ENCODE results near the gene CDIPT. TPM values are rescaled to one million over a fixed set of nuclear protein-coding genes. Genes with fewer than 3 reads are reported as not detected.
A peak's percentile ranks its signal among the peaks of the same experiment; 100 is the strongest.
"Not testable (repeated sequence)": the region's sequence is repeated elsewhere in the genome, so short reads cannot be mapped to it uniquely, and the experiment has no call there.

CDIPT gene, protein sequence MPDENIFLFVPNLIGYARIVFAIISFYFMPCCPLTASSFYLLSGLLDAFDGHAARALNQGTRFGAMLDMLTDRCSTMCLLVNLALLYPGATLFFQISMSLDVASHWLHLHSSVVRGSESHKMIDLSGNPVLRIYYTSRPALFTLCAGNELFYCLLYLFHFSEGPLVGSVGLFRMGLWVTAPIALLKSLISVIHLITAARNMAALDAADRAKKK
- 69.1 and 114 TPM in 2 replicates for total RNA-seq

DNA sequence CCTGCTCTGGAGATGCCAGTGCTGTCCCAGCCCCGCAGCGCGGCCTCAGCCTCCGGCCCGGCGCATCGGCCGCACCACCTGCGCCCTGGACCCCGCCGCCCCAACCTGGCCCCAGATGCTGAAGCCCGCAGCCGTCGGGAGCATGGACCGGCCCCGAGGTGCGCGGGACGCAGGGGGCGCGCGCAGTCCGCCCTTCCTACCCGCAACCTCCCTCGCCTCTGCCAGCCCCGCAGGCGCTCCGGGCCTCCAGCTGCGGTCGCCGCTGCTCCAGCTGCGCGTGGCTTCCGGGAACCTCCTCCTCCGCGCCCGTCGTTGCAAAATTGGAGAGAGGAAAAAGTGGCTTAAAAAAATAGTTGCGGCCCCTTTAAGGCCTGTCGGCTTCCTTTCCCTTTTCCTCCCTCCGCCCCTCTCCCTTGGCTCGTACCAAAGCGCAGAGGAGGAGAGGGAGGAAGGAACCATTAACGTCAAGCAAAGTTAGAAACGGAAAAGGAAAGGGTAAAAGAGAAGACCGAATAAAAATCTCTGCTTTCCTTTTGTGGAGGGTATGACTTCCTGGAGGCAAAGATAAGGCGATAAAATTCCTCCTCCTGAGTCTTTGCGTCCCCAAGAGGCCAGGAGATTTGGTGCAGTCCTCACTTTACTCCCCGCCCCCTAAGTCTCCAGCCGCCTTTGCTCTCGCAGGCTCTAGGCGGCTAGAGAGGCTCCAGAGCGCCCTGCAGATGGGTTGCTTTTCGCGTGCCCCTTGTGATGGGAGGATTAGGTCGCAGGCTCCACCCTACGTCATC lies at the start of gene CDIPT:
Gene CDIPT, minus strand, starts transcription at position 343 of the 785 bp plus-strand sequence. CDS start 369 bp downstream, outside the sequence.
- peak; percentile 89 for DNase-seq (ENCODE audit: low read depth)

DNA sequence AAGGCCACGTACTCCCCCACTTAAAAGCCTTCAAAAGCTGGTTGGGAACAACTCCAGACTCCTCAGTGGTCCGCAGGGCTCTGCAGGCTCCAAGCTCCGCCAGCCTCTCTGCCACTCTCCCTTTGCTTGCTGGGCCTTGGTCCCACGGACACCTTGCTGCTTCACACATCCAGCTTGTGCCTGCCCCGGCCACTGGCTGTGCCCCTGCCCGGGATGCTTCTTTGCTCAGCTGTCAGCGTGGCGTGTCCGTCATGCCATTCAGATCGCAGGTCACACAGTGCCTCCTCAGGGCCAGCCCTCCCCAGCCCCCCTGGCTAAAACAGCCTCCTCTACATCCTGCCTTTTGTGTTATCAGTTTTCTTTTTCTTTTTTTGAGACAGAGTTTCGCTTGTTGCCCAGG lies 49.1 kb upstream of the CDIPT start:
- no peak for DNase-seq (ENCODE audit: low read depth)

DNA sequence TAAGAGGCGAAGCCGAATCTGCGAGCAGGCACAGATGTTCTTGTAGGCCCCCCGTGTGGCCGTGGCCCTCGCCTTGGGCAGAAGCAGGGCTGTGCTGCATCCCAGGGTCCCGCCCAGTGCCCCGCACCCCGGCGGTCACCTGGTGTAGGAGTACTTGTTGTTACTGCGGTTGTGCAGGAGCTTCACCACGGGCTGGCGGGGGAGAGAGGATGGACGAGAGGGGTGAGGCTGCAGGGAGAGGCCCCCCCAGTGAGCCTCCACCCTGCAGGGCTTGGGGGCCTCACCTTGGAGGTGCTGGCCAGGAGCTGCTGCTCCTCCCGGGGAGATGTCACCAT lies 48.6 kb upstream of the CDIPT start:
- no peak for DNase-seq (ENCODE audit: low read depth)

DNA sequence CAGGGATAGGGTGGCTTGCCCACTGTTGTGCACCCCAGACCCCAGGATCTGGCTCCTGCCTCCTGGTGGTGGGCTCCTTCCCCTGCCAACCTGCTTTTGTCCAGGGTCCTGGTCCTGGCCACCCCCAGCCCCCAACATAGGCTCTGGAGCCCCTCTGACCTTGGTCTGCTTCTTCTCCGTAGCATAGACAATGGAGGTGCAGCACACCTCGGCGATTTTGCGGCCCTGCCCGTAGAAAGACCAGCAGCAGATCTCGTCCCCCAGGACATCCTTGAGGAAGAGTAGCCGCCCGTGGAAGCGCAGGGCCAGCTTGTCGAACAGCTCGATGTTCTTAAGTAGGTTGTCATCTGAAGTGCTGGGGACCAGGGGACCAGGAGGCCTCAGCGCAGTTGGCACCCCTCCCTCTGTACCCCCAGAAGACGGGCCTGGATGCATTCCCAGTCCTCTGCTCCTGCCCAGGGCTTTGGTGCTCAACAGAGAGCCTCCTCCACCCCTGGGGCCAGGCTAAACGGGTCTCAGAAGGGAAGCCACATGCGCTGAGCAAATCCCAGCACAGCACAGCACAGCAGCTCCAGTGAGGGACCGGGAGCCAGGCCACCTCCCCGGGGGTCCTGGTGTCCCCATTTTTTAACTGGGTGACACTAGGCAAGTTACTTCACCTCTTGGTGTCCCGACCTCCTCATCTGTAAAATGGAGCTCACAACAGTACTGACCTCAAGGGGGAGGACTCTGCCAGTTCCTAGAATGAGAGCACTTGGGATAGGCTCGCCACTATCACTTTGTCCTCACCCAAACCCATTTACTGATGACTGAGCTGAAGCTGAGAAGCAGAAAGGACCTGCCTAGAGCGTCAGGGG lies 48.0 kb upstream of the CDIPT start:
- no peak for DNase-seq (ENCODE audit: low read depth)

DNA sequence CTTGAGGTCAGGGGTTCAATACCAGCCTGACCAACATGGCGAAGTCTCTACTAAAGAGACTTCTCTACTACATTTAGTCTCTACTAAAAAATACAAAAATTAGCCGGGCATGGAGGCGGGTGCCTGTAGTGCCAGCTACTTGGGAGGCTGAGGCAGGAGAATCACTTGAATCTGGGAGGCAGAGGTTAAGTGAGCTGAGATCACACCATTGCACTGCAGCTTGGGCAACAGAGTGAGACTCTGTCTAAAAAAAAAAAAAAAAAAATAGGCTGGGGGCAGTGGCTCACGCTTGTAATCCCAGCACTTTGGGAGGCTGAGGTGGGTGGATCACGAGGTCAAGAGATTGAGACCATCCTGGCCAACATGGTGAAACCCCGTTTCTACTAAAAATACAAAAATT lies 46.8 kb upstream of the CDIPT start:
- DNase-seq (ENCODE audit: low read depth): not testable (repeated sequence)

DNA sequence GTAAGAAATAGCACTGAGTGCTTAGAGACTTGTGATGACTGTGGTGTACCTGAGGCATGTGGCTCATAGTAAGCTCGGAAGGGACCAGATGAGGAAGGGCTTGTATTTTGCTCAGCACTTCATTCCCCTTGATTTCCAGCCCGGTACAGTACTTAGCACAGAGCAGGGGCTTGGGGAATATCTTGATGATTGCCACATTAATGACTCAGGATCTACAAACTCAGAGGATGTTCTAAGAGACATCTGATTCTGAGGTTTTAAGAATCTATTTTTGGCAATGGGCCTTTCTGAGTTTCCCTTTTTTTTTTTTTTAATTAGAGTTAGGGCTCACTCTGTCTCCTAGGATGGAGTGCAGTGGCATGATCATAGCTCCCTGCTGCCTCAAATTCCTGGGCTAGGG lies 46.4 kb upstream of the CDIPT start:
- no peak for DNase-seq (ENCODE audit: low read depth)

DNA sequence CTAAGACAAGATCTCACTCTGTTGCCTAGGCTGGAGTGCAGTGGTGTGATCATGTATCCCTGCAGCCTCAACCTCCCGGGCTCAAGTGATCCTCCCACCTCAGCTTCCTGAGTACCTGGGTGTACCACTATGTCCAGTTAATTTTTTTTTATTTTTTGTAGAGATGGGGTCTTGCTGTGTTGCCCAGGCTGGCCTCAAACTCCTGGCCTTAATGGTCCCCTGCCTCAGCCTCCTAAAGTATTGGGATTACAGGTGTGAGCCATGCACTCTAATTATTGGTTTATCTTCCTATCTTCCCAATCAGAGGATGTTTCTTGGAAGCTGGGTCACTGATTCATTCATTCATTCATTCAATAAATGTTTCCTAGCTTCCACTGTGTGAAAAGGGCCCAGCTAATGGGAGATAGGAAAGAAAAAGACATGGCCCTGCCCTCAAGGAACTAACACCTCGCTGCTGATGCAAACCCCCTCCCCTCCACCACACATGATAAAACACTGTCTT lies 45.7 kb upstream of the CDIPT start:
- DNase-seq (ENCODE audit: low read depth): no peak

DNA sequence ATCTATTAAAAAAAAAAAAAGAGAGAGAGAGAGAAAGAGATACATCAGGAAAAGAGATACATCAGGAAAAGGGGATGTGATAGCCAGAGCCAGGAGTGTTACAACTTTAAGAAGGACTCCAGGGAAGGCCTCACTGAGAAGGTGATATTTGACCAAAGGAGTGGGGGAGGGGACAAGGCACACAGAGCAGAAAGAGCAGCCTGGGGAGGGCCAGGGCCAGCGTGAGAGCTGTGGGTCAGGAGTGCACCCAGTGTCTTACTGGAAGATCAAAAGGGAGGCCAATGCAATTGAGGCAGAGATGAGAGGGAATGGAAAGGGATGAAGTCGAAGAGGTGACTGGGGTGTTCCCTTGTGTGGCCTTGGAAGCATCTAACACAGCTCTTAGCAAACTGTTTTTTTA lies 44.9 kb upstream of the CDIPT start:
- no peak for DNase-seq (ENCODE audit: low read depth)

DNA sequence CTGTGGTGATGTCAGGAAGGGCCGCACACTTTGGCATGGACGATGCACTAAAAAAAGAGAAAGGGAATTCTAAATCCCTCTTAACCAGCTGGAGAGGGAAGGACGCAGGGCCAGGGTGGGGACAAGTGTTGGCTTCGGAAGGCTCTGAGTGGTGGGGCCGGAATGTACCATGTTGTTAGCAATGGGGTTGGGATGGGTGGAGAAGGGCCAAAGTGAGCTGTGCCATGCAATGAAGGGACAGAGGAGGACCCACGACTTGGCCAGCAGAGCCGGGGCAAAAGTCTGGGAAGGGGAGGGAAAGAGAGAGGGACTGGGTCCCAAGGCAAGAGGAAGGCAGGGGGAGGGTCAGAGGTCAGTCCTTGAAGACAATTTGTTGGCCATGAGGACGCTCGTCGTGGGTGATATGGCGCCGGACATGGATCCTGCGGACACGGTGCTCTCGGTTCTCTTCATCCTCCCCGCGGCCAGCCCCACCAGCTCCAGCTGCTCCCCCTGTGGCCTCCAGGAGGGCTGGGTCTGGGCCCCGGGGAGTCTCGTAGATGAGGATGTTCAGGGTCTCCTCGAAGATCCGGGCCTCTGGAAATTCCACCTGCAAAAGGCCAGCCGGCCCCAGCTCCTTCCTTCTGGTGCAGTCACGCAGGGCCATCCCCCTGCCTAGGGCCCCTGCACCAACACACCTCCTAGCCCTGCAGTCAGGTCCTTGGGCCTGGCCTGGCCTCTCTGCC lies 43.7 kb upstream of the CDIPT start:
- DNase-seq (ENCODE audit: low read depth): no peak

DNA sequence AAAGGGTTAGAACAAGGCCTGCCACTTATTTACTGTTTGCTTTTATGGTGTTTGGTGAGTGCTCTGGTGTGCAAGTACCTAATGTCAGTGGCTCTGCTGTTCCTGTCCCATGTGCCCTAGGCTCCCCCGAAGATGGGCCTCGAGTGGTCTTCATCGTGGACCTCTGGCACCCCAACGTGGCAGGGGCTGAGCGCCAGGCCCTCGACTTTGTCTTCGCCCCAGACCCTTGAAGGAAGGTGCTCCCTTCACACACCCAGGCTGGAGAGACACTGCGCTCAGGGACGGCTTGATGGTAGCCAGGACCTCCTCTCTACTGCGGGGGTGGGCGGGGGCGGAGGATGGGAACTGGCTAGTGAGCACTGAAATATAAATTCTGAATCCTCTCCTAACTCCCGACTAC lies 42.6 kb upstream of the CDIPT start:
- DNase-seq (ENCODE audit: low read depth): no peak

DNA sequence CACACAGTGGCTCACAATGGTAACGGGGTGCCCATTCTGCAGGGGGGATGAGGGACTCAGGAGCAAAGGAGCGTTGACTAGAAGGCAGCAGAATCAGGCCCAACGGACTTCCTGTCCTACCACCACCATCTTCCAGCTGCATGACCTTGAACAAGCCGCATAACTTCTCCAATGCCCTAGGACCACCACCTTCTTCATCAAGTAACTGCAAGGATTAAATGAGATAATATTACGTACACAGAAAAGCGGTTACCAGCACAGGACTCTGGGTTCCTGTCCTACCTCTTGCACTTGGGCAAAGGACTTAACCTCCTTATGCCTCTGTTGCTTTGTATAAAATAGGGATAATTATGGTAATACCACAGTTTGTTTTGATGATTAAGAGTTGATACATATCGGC lies 41.9 kb upstream of the CDIPT start:
- no peak for DNase-seq (ENCODE audit: low read depth)

DNA sequence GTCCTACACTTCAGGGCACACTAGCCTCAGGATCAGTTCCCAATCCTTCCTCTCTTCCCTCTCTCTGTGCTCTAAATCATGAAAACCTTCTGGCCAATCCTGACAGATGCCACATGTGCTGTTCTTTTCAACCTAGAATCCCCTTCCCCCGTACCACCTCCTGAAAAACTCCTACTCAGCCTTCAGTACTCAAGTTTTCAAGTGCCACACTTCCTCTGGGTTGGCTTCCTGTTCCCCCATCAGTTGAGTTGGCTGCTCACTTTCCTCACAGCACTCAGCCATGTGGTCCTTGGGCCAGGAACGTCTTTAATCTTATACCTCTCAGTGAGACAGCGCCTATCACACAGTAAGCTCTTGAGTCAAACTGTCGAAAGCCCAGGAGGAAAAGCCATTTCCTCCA lies 40.6 kb upstream of the CDIPT start:
- DNase-seq (ENCODE audit: low read depth): no peak

DNA sequence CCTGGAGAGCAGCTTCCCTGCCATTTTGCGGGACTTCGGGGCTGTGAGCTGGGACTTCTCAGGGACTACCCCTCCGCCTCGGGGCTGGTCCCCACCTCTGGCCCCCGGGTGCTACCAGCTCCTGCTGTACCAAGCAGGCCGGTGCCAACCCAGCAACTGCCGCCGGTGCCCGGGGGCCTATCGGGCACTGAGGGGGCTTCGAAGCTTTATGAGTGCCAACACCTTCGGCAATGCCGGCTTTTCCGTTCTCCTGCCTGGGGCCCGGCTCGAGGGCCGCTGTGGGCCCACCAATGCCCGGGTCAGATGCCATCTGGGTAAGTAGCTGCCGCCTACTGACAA lies 38.5 kb upstream of the CDIPT start:
- no peak for DNase-seq (ENCODE audit: low read depth)

DNA sequence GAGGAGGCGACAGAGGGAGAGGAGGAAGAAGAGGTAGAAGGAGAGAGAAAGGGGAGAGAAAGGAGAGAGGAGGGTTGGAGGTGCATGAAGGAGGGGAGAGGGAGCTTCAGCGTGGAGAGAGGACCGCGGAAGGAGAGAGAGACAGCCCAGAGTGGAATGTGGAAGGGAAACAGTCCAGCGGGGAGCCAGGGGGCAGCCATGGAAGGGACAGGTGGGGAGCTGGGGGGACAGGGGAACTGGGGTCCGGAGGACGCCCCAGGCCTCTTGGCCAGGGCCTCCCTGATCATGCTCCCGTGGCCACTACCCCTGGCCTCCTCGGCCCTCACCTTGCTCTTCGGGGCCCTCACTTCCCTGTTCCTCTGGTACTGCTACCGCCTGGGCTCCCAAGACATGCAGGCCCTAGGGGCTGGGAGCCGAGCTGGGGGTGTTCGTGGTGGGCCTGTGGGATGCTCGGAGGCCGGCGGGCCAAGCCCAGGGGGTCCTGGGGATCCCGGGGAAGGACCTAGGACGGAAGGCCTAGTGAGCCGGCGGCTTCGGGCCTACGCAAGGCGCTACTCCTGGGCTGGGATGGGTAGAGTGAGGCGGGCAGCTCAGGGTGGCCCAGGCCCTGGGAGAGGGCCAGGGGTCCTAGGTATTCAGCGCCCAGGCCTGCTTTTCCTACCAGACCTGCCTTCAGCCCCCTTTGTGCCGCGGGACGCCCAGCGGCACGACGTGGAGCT lies 38.0 kb upstream of the CDIPT start:
- DNase-seq (ENCODE audit: low read depth): no peak

DNA sequence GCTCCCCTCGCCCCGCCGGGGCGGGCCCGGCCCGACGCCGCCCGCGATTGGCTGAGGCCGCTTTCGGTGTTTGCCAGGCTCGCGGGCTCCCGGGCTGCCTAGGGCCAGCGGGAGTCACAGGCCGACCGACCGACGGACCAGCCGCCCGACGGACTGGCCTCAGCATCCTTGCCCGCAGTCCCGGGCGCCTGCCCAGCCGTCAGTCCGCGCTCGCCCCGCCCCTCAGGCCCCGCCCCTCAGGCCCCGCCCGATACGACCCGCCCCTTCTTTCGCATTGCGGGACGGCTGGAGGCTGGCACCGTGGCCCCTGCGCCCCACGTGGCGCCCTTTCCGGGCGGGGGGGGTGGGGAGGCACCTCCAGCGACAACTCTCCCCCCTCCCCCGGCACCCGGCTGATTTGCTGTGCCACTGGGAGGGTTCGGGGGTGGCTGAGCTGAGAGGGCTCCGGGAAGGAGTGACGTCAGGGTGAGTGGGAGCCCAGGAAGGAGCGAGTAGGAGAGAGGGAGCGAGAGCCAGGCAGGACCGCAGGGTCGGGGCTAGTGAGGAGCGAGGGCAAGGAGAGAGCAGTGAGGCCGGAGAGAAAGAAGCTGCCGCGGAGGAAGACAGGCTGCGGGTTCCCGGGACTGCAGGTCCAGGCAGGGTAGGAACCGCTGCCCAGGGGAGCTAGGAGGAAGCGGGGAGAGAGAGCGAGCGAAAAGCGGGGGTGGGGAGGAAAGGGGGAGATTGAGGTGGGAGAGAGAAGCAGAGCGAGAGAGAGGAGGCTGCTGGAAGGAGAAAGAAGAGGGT lies 37.3 kb upstream of the CDIPT start, which contains the start of gene ASPHD1:
Gene ASPHD1, plus strand, starts transcription at position 387 of the 786 bp plus-strand sequence. CDS start 484 bp downstream, outside the sequence.
- peak; percentile 82 for DNase-seq (ENCODE audit: low read depth)

DNA sequence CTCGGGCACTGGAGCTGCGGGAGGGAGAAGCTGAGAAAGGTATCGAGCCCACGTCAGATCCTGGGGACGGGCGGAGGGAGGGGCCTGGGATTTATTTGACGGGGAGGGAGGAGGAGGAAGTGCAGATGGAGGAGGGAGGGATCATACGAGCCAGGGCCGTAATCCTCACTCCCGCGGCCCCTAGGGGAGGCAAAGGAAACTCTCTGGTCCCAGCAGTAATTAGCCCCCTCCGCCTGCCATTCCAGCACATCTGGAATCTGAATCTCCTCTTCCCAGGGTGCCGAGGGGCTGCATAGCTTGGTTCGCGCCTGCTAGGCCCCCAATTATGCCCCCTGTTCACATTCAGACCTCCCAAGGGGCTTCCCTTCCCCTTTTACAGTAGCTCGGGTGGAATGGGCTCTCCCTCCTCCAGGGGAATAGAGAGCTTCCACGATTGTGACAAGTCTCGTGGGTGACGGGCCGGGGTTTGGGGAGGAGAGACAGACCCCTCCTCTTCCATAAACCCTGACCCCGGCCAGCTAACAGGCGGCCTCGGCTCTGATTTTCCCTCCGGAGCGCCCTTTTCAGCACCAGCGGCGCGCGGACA lies 36.6 kb upstream of the CDIPT start, which contains the start of gene SEZ6L2:
Gene SEZ6L2, minus strand, starts transcription at position 35 of the 586 bp plus-strand sequence. CDS start 531 bp downstream, outside the sequence.
- peak; percentile 90 for DNase-seq (ENCODE audit: low read depth)

DNA sequence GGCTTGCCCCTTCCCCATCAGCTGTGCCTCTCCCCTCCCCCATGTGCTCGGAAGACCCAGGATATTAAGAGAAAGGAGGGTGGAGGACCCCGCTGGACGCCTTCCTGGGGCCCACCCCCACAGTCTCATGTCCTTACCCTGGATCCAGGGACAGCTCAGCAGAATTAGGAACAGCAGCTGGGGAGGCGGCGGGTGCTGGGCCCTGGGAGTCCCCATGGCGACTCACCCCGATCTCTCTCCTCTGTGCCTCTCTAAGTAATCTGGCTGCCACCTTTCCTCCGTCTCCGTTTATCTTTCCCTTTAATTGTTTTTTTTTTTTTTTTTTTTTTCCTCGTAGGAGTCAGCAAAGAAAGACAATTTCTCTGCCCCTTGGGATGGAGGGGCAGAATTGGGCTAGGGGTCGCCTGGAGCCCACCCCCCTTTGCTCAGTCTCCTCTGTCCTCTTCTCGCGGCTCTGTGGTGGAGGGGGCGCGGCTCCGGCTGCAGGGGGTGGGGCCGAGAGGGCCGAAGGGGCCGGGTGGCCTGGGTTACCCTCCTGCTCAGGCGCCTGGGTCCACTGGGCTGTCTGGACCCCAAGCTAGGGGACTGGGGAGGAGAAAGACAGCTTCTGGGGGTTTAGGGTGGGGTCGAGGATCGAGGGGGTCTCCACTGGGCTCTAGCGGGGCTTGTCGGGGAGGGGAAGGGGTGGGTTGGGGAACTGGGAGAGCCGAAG lies 35.9 kb upstream of the CDIPT start:
- DNase-seq (ENCODE audit: low read depth): peak; percentile 20

DNA sequence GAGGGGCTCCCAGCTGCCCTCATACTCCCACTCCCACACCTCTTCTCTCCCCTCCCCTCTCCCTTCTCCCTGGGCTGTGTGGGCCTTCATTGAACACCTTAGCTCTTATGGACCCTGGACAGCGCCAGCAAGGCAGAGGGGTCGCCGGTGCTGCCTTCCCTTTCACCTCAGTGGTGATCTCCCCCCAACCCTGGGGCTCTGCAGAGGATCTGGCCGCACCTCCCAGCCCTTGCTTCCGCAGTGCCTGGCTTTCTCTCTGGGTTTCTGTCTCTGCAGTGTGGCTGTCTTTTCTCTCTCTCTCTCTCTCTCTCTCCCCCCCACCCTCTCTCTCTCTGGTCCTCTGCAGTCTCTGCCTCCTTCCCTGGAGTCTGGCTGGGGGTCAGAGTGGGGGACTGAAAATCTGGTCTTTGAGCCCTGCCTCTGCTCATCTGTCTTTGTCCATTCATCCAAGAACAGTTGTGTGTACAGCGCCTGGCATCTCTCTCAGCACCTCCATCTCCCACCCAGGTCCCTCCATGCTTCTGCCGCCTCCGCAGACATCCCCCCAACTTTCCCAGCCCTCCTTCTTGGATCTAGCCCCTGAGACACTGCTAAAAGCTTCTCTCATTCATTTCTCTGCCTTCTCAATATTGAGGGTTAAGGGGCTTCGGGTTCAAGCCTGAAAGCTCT lies 35.2 kb upstream of the CDIPT start:
- DNase-seq (ENCODE audit: low read depth): no peak

DNA sequence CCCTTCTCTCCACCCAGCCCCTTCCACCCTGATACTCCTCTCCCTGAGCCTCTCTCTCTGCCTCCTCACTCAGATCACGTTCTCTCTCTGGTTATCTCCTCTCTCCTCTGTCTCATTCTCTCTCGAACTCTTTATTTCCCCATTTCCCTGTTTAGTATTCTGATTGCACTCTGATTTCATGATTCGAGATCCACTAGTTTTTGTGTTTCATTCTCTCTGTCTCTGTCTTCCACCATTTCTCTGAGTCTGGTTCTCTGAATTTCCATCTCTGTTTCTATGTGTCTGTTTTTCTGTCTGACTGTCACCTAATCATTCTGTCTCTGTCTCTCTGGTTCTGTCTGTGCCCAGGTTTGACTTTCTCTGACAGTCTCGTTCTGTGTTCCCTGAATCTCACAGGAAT lies 34.3 kb upstream of the CDIPT start:
- DNase-seq (ENCODE audit: low read depth): no peak

Data from renal cortical epithelial cell (primary cell).